ENCODE data around the gene GTF3C2. TPM values are rescaled to one million over a fixed set of nuclear protein-coding genes. Genes with fewer than 3 reads are reported as not detected.

Gene GTF3C2
- total and polyA plus RNA-seq, 2 of the 4 experiments (the other 2 are of a cell fraction) = 25.5 to 36.9 TPM

GRCh38 chr2:27347641-27348040 is 8.9 kb downstream of the GTF3C2 start:
- Histone ChIP-seq H2AK5ac (ENCODE audit: low read depth, low read length) (no peak overlapping the region), H4K8ac (ENCODE audit: low read depth in 2 of 2, low read length in 2 of 2) (no peak overlapping the region), H4K5ac (ENCODE audit: low read depth, low read length) (no peak overlapping the region), H3K23ac (ENCODE audit: low read depth, low read length) (no peak overlapping the region), H3K4ac (ENCODE audit: low read depth, low read length) (no peak overlapping the region), H3K27me3 (ENCODE audit: control insufficient read depth, insufficient read depth, low read length) (no peaks in the 10 kb centered on the region), H2AFZ (replicated peaks; ENCODE audit: low read length, poor library complexity) (no peak overlapping the region), H2AK9ac (replicated peaks; ENCODE audit: low read depth, low read length, poor library complexity) (no peak overlapping the region), H3K4me3 (ENCODE audit: insufficient read depth, low read depth, low read length) (no peak overlapping the region), H3K14ac (replicated peaks; ENCODE audit: low read depth, low read length) (no peak overlapping the region), H3K9me1 (ENCODE audit: insufficient read depth, low read length) (no peaks in the 10 kb centered on the region; the same call in 1 of the 2 replicates), H3K4me1 (ENCODE audit: control insufficient read depth, insufficient read depth, low read length) (no peaks in the 10 kb centered on the region), H3K4me2 (ENCODE audit: low read depth, low read length) (no peak overlapping the region), H3K9me3 (ENCODE audit: control insufficient read depth, insufficient read depth, low read length) (no peaks in the 10 kb centered on the region), H2BK5ac (ENCODE audit: low read depth, low read length, poor library complexity, severe bottlenecking) (no peak overlapping the region), H4K20me1 (ENCODE audit: insufficient read depth, low read length) (peaks cover 15% of the 10 kb centered on the region), H3K56ac (ENCODE audit: extremely low read depth, insufficient read depth, low read length) (no peak overlapping the region), H2BK20ac (ENCODE audit: low read depth, low read length) (no peak overlapping the region), H3K18ac (ENCODE audit: low read depth, low read length) (no peak overlapping the region), H3K27ac (ENCODE audit: insufficient read depth, low read length) (no peak overlapping the region), H3K9ac (ENCODE audit: low read depth, low read length) (no peak overlapping the region), H4K91ac (ENCODE audit: insufficient read depth, low read depth, low read length) (no peak overlapping the region), H2BK120ac (ENCODE audit: low read depth, low read length) (no peak overlapping the region), H3K36me3 (ENCODE audit: control insufficient read depth, insufficient read depth, low read length) (peaks cover 6% of the 10 kb centered on the region), H3K79me1 (ENCODE audit: low read depth in 1 of 2, low read length in 2 of 2) (peaks cover 32 to 64% of the 10 kb centered on the region in 2 experiments), H2BK15ac (ENCODE audit: low read depth, low read length) (no peak overlapping the region)
- CTCF ChIA-PET = no interaction called here
- dilution Hi-C loops (cut with HindIII; ENCODE audit: low sequenced_read_pairs, unreplicated experiment) (no loop called here), in situ Hi-C loops (cut with MboI; ENCODE audit: low sequenced_read_pairs) (no loop called here), intact Hi-C loops (cut with micrococcal nuclease) (no loop called here)
- POLR2A ChIA-PET (ENCODE audit: unreplicated experiment) = no interaction called here
- no TSS peak for BruUV-seq (replicated peaks)
- ATAC-seq (ENCODE audit: low read depth) = 0 out of 2 replicates have a peak, but pooled peaks have one; percentile 14
- no peak for DNase-seq
- WGBS, 2 experiments (ENCODE audit: extremely low coverage in 2 of 2, insufficient read length in 1 of 2) = no CpG with 5 or more reads among the region's 2 CpGs
- no peak for TF ChIP-seq CTCF (conservative IDR thresholded peaks at IDR 0.05; ENCODE audit: low read depth, low read length)
- peak; percentile 33; the same call in 1 of the 2 replicates for TF ChIP-seq CEBPB (IDR thresholded peaks at IDR 0.05; ENCODE audit: low read depth, low read length)

Data from IMR-90 (cell line).